Skin of body (tissue), 2 donors: ENCODE data around the gene MYH11. TPM values are rescaled to one million over a fixed set of nuclear protein-coding genes. Genes with fewer than 3 reads are reported as not detected.

Source experiments
- DNase-seq: peaks from one replicate; lab custom pipeline; 2025; lab: John Stamatoyannopoulos, UW
- total RNA-seq: library from RNA; depleted of rRNA; stranded (reverse); fragments of >200 nt; gene quantifications from one replicate; pipeline ENCODE4 v1.2.3, GENCODE V29; 2014

The MYH11 gene
- total RNA-seq, 1 donor from 2014 or later, result 23.3 TPM

GRCh38 chr16:15779664-15780351, 77.0 kb downstream of the MYH11 start:
- DNase-seq, result no peak

GRCh38 chr16:15778999-15779614, 77.7 kb downstream of the MYH11 start:
- DNase-seq, result no peak

GRCh38 chr16:15778204-15778743, 78.6 kb downstream of the MYH11 start:
- no peak for DNase-seq

GRCh38 chr16:15777533-15778203, 79.2 kb downstream of the MYH11 start:
- no peak for DNase-seq

- DNase-seq, result no peak
Measured at GRCh38 chr16:15776572-15776971, 80.3 kb downstream of the MYH11 start.

- peak; percentile 2 for DNase-seq
Measured at GRCh38 chr16:15775663-15776304, 81.0 kb downstream of the MYH11 start.

- no peak for DNase-seq
Measured at GRCh38 chr16:15775209-15775608, 81.6 kb downstream of the MYH11 start.

- no peak for DNase-seq
Measured at GRCh38 chr16:15773968-15774367, 82.9 kb downstream of the MYH11 start.

- DNase-seq, result no peak
Measured at GRCh38 chr16:15772579-15773293, 84.1 kb downstream of the MYH11 start.

- no peak for DNase-seq
Measured at GRCh38 chr16:15771694-15772093, 85.1 kb downstream of the MYH11 start.

GRCh38 chr16:15770512-15770911, 86.3 kb downstream of the MYH11 start:
- DNase-seq, result no peak

GRCh38 chr16:15770107-15770506, 86.7 kb downstream of the MYH11 start:
- DNase-seq, result no peak

GRCh38 chr16:15769239-15769638, 87.6 kb downstream of the MYH11 start:
- DNase-seq, result no peak

- no peak for DNase-seq
Measured at GRCh38 chr16:15768201-15768600, 88.6 kb downstream of the MYH11 start.

GRCh38 chr16:15766918-15767317, 89.9 kb downstream of the MYH11 start:
- DNase-seq, result no peak

GRCh38 chr16:15765880-15766279, 90.9 kb downstream of the MYH11 start:
- DNase-seq, result peak; percentile 12

GRCh38 chr16:15765116-15765515, 91.7 kb downstream of the MYH11 start:
- DNase-seq, result no peak

GRCh38 chr16:15764112-15764511, 92.7 kb downstream of the MYH11 start:
- DNase-seq, result no peak

GRCh38 chr16:15760129-15760528, 96.7 kb downstream of the MYH11 start:
- DNase-seq, result no peak

- DNase-seq, result no peak
Measured at GRCh38 chr16:15759070-15759469, 97.8 kb downstream of the MYH11 start.

GRCh38 chr16:15757630-15758251, 99.1 kb downstream of the MYH11 start:
- no peak for DNase-seq
